Measurements from ENCODE around the gene KRT1.

The KRT1 gene

DNA sequence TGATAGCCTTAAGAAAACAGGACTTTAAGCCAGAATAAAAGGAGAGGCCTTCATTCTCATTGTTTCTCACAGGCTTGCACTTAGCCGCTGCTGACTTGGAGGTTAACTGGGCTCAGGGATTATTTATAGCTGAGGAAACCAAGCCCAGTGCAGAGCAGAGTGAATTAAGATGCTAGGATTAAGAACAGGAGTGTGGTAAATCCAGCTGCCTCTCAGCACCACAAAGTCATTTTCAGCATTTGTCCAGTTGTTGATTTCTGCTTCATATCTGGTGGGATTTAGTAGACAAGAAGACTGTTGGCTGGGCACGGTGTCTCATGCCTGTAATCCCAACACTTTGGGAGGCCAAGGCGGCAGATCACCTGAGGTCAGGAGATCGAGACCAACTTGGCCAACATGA, 47.6 kb downstream of the KRT1 start:
- no peak for ATAC-seq

DNA sequence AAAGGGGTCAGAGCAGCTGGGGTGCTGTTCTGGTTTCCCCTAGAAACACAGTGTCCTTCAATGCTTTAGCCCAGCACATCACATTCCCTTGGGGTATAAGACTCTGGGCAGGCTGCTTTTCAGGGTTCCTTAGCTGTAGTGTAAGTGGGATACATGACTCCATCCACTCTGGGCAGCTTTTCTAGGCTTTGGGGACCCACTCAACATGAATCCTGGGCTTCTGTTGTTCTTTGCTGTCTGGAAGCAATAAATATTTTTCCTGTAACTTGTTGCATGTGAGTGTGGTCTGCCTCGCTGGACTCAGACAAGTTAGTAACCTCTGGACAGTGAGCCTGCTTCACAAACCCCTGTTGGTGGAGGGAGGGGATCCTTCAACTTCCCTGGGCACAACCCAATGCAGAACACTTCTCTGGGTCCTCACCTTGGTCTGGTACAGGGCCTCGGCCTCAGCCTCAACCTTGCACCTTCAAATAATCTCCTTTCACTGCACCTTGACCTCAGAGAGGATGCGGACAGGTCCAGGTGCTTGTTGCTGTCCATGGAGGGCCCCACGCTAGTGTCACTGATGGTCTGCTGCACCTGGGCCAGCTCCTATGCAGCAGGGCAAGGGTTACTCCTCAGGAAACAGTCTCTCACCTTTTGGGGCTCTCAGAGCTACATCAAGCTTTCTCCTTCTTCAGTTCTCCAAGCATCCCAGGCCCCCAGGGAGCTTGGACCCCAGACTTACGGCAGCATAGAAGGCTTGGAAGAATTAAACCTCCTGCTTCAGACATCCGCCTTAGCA, 48.3 kb downstream of the KRT1 start:
- ATAC-seq: no peak

DNA sequence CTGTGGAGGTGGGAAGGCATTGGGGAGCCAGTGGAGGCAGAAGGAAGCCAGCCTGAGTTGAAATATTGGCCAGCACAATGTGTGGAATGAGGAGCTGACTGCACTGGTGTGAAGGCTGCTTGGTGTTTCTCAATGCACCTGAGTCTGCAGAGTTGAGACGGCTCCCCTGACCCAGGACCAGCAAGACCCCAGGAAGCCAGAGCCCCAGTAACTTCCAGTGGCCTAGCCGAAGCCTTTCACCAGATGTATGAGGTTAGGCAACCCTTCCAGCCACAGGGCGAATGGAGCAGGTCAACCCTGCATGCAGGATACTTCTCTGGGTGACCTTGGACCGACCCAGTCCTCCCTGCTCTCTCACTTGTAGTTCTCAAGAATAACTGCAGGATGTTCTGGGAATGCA, 48.9 kb downstream of the KRT1 start:
- no peak for ATAC-seq

DNA sequence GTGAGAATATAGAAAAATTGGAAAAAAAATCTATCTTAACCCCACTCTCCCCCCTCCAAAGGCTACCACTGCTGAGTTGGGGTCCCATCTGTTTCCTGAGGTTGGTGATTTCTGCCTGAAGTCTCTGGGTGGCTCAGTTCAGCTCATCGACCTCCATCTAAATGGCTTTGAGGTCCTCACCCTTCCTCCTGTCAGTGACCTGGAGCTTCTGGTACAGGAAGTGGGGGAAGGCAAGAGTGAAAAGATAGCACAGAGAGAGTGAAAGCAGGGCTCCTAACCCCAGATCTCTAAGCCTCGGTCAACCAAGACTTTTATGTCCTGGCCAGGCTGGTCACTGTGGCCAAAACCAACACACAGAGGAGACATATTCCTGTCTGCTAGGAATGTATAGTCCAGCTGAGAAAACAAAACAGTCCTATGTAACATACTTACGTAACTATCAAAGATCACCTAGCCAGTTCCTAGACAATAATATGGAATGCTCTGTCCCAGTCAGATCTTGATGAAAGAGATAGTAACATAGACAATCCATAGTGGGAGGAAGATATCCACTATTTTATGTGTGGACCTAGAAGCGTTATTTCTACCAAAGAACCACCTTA, 49.5 kb downstream of the KRT1 start:
- no peak for ATAC-seq

DNA sequence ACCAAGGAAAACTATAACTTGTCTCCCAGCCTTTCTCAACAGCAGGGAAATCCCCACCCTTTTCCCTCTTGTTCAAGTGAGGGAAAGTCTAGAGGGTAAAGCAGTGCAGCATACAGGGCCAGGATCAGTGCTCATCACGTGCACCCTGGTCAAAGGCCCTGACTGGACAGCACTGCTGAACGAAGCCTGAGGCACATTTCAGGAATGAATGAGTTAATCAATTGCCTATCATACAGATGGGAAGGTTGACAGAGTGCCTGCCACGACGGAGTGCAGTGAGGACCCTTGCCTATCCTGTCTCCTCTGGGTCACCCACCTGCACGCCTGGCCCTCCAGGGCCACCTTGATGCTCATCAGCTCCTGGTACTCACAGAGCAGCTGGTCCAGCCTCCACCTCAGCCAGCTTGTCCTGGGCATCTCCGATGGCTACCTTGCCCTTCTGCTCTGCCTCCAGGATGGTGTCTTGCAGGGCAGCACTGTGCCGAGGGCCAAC, 50.2 kb downstream of the KRT1 start:
- ATAC-seq: no peak

DNA sequence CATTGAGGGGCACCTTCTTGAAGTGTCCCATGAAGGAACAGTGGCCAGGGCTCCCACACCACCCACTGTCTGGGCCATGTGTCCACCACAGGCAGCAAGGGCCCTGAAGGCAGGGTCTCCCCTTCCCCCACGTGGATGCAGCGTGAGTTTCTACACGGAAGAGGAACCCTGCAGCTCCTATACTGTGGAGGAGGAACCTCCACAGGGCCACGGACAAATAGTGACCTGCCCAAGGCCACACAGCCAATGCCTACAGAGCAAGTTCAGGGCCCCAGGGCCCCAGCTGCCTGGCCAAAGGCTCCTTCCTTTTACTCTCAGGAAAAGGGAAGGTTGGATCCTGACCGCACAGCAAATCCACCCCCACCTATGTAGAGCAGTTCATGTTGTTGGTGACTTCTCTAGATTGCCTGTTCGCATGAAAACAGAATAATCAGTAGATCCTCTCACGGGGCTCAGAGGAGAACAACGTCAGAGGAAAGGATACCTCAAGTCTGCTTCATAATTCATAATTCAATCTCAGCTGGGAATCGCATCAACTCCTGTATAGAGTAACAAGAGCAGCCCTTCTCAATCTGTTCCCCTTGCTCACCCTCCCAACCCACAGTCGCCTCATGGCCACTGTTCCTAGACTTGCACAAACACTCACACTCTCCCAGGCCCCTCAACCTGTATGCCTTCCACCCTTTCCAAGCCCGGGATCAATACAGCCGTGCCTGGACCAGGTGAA, 50.8 kb downstream of the KRT1 start:
- no peak for ATAC-seq

DNA sequence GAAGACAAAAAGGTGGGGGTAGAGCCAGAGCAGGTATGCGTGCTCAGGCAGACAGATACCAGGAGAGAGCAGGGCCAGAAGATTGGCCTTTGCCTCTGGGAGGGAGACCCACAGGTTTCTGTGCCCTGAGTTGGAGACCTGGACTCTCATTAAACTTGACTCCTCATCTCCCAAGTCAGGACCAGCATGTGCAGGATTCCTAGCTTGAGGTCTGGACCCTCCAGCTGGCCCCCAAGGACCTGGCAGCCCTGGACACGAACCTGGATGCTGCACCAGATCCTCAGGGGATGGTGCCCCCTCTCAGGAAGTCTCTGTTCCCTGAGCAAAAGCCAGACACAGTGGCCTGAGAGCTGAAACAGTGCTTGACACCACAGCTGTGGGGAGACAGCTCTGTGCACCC, 51.4 kb downstream of the KRT1 start:
- ATAC-seq: no peak

DNA sequence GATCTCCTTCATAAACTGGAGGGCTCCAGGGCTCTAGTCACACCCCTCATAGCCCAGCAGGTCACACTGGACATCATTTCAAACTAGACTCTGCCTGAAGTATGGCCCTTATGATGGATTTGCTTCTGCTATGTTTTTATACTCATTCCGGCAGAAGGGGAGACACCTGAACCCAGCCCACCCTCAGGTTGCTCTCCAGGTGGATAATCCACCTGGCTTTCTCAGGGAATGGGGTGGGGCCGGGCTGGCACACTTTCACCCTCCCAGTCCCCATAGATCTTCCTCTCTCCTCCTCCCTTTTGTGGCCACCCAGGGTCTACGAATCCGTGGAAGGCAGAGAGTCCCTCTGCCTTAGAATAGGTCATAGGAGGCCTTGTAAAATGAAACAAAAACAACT, 52.1 kb downstream of the KRT1 start:
- no peak for ATAC-seq

DNA sequence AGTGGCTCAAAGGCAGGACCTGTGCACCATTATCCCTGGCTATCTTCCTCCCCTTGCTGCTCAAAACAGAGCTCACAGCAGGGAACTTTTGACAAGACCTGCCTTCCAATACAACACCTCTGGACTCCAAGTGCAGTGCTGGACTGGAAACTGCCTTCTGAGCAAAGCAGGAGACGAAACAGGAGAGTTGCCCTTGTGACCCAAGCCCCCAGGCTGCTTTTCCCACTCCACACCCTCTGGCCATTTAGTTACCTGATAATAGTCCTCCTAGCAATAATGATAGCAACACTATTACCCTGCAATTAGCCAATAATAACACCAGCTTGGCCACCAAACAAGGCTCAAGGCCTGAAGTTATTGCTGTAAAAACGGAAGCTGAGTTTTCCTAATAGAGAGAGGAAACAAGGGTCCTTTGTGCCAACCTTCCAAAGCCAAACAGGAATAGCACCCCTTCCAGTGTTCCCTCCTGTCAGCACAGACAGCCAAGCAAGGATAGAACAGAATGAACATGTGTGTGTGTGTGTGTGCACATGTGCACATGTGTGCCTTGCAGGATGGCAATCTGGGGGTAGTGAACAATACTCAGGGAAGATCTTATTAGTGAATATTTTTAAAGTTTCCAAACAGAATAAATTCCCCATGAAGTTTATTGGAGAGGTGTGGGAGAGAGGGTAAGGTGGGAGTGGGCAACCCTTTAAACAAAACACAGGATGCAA, 52.7 kb downstream of the KRT1 start:
- no peak for ATAC-seq

Measured in activated CD4-positive, CD25-positive, alpha-beta regulatory T cell treated with anti-CD3 and anti-CD28 coated beads, Interleukin-2, amount 50 U/mL, for 24 hours (primary cell).